Heart left ventricle (tissue), 16 donors: ENCODE results near the gene LIG1. TPM values are rescaled to one million over a fixed set of nuclear protein-coding genes. Genes with fewer than 3 reads are reported as not detected.
"Not testable (repeated sequence)": the region's sequence is repeated elsewhere in the genome, so short reads cannot be mapped to it uniquely, and the experiment has no call there.

Source experiments
- ATAC-seq, 4 donors: fragments of 200-7000 bp; cut with Tn5 transposase; one replicate each; pipeline ENCODE4 v1.9.1; 2020 to 2022; ENCODE audit warnings: moderate library complexity in 4 of 4, mild to moderate bottlenecking in 3 of 4, moderate number of reproducible peaks in 1 of 4
- DNase-seq, 5 donors: peaks; one replicate each; pipeline ENCODE4 v3.0.0-alpha.2; 2020
- H3K27ac ChIP-seq, 12 donors: fragments of 200-600 bp; sonication (generic) in 4 of 12; one replicate each; pipeline versions ENCODE4 v1.5.0 to v1.8.0; 2016 to 2022; ENCODE audit warnings: mild to moderate bottlenecking in 2 of 12
- H3K27me3 ChIP-seq, 9 donors: fragments of 200-600 bp; sonication (generic) in 2 of 9; one replicate each; pipeline versions ENCODE4 v1.5.1 to v1.8.0; 2016 to 2022; ENCODE audit warnings: mild to moderate bottlenecking in 3 of 9
- H3K36me3 ChIP-seq, 9 donors: fragments of 200-600 bp; sonication (generic) in 2 of 9; one replicate each; pipeline versions ENCODE4 v1.5.0 to v1.8.0; 2018 to 2022; ENCODE audit warnings: mild to moderate bottlenecking in 2 of 9
- H3K4me1 ChIP-seq, 12 donors: fragments of 200-600 bp; sonication (generic) in 4 of 12; one replicate each; pipeline versions ENCODE4 v1.5.0 to v1.8.0; 2016 to 2022; ENCODE audit warnings: mild to moderate bottlenecking in 3 of 12
- H3K4me3 ChIP-seq, 12 donors: fragments of 200-600 bp; sonication (generic) in 4 of 12; one replicate each; pipeline versions ENCODE4 v1.5.0 to v1.8.0; 2017 to 2022; ENCODE audit warnings: mild to moderate bottlenecking in 9 of 12, moderate library complexity in 4 of 12
- H3K9me3 ChIP-seq, 12 donors: fragments of 200-600 bp; sonication (generic) in 4 of 12; one replicate each; pipeline versions ENCODE4 v1.5.0 to v1.8.0; 2016 to 2022; ENCODE audit warnings: mild to moderate bottlenecking in 1 of 12
- POLR2A ChIP-seq, 2 donors: fragments of 450-650 bp; IDR thresholded peaks; one replicate each; pipeline ENCODE4 v1.6.1; 2017; ENCODE audit warnings: antibody characterized with exemption in 2 of 2, mild to moderate bottlenecking in 2 of 2, moderate library complexity in 2 of 2
- WGBS, 4 donors: extraction: QIAGEN DNeasy Blood & Tissue Kit in 2 of 4; methylation state at CpG; one replicate each; pipeline versions ENCODE4 v1.1.5 to v1.1.7; 2013 to 2018; 5-methylcytosine and 5-hydroxymethylcytosine counted together
- intact Hi-C, 10 donors: fragments of 100-400 bp; cut with DNase I; formaldehyde crosslinking; loops; one replicate each; pipeline versions ENCODE4 v1.11.1 to v1.14.2; 2022
- polyA plus RNA-seq, 2 donors: library from polyadenylated mRNA; stranded (reverse); fragments of 200-250 nt; gene quantifications; one replicate each; pipeline ENCODE4 v1.2.3, GENCODE V29; 2013
- total RNA-seq, 9 donors: library from RNA; depleted of rRNA in 2 of 9; stranded (reverse); fragments of >200 nt in 2 of 9; fragmentation: NEBNext Ultra II Directional in 3 of 9; extraction: Animal tissue kit (Norgen Biotek cat#: 25700) in 3 of 9; gene quantifications; one replicate each; pipeline versions ENCODE4 v1.1.0 to v1.2.4, GENCODE V29; 2016 to 2023
- TF ChIP-seq, protein P1 (sequence below), 12 donors: fragments of 200-600 bp; sonication (generic) in 4 of 12; IDR thresholded peaks; one replicate each; pipeline versions ENCODE4 v1.5.0 to v1.8.0; 2018 to 2022; ENCODE audit warnings: antibody characterized with exemption in 12 of 12, mild to moderate bottlenecking in 5 of 12
- donor health status: ischemic (EF 13 %, LVEDD 7.1; RV severe dilation, severe dysfunction).
- donor health status: healthy with polysubstance abuse.
- donor health status: DM: no; HTN: yes; CAD: no.
- donor health status: DM: no; HTN: no; CAD: no.
- donor health status: ischemic (EF 25% LVEDD 6.9; RV normal size, moderate dysfunction).
- donor health status: ischemic (EF 25% LVEDD 5.7; RV mildly dilated, moderate dysfunction).
- donor health status: healthy.
- donor health status: DM: yes; HTN: yes; CAD: no.
- donor health status: ischemic (EF 35%, LVEDD 5.7; RV mildly dilated, moderate dysfunction).
- donor health status: nonischemic (EF 11% LVEDD 7.7; RV severe dilation, severe dysfunction).
- donor health status: DM: yes; HTN: yes; CAD: no.
- donor health status: PGD.
- donor health status: ischemic (EF 29% LVEDD 5.4; RV normal size, mild dysfunction).
- donor health status: nonischemic (EF 23%, LVEDD 6.1; RV moderate dilation, normal function).

Gene LIG1
- total and polyA plus RNA-seq, 11 donors = 2.1 to 16.5 (median 4.0) TPM

DNA sequence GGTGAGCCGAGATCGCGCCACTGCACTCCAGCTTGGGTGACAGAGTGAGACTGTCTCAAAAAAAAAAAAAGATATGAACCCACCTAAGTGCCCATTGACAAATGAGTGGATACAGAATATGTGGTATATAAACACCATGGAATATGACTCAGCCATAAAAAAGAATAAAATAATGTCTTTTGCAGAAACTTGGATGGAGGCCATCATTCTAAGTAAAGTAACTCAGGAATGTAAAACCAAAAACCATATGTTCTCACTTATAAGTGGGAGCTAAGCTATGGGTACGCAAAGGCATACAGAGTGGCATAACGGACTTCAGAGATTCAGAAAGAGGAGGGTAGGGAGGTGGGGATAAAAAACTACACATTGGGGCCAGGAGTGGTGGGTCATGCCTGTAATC lies 89.0 kb downstream of the LIG1 start:
- 92 to 94% (median 93%) methylated on average over 5 of the region's 5 CpGs for WGBS, 4 donors
- DNase-seq = no peak
- Histone ChIP-seq H3K4me1 (no peaks in the 10 kb centered on the region), H3K9me3 (no peaks in the 10 kb centered on the region), H3K27ac (no peak overlapping the region), H3K36me3 (peaks cover 0 to 26% (median 13%) of the 10 kb centered on the region in 9 donors), H3K27me3 (no peaks in the 10 kb centered on the region), H3K4me3 (no peak overlapping the region)
- intact Hi-C loops = no loop called here
- no peak for TF ChIP-seq POLR2A (IDR thresholded peaks at IDR 0.05)
- TF ChIP-seq, protein P1, sequence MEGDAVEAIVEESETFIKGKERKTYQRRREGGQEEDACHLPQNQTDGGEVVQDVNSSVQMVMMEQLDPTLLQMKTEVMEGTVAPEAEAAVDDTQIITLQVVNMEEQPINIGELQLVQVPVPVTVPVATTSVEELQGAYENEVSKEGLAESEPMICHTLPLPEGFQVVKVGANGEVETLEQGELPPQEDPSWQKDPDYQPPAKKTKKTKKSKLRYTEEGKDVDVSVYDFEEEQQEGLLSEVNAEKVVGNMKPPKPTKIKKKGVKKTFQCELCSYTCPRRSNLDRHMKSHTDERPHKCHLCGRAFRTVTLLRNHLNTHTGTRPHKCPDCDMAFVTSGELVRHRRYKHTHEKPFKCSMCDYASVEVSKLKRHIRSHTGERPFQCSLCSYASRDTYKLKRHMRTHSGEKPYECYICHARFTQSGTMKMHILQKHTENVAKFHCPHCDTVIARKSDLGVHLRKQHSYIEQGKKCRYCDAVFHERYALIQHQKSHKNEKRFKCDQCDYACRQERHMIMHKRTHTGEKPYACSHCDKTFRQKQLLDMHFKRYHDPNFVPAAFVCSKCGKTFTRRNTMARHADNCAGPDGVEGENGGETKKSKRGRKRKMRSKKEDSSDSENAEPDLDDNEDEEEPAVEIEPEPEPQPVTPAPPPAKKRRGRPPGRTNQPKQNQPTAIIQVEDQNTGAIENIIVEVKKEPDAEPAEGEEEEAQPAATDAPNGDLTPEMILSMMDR (IDR thresholded peaks at IDR 0.05) = no peak
- no peak for ATAC-seq

DNA sequence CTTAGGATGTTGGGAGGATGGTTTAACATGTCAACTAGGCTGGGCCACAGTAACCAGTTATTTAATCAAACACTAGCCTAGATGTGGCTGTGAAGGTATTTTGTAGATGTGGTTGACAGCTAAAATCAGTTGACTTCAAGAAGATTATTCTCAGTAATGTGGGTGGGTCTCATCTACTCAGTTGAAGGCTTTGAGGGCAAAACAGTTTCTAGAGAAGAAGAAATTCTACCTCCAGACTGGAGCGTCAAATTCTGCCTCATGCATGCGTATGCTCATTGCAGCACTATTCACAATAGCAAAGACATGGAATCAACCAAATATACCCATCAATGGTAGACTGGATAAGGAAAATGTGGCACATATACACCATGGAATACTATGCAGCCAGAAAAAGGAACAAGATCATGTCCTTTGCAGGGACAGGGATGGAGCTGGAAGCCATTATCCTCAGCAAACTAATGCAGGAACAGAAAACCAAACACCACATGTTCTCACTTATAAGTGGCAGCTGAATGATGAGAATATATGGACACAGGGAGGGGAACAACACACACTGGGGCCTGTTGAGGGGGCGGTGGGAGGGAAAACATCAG lies 99.9 kb downstream of the LIG1 start:
- H3K4me1 ChIP-seq, H3K4me3 ChIP-seq, H3K27me3 ChIP-seq, DNase-seq, H3K9me3 ChIP-seq, H3K27ac ChIP-seq, ATAC-seq, intact Hi-C loops: not testable (repeated sequence)
- 94 to 100% (median 95%) methylated on average over 3 of the region's 3 CpGs for WGBS, 4 donors
- H3K36me3 ChIP-seq = peaks cover 0 to 56% (median 47%) of the 10 kb centered on the region in 9 donors

DNA sequence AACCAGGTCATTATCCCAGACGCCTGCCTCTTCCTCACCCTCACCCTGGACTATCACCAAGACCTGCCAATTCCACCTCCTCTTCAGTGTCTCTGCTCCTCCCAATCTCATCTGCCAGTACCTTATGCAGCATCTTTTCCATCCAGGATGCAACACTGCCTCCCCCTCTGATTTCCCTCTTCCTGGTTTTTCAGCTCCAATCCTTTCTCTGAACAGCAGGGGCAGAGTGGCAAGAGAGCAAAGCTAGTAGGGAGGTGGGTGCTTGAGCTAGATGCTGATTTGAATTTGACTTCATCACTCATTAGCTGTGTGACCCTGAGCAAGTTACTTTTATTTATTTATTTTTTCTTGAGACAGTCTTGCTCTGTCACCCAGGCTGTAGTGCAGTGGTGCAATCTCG lies 100.7 kb downstream of the LIG1 start:
- intact Hi-C loops = no loop called here
- H3K36me3 ChIP-seq = peaks cover 0 to 56% (median 49%) of the 10 kb centered on the region in 9 donors
- ATAC-seq = no peak

More for the DNA sequence above, 100.7 kb downstream of the LIG1 start:
- TF ChIP-seq, protein P1 (IDR thresholded peaks at IDR 0.05) = no peak
- DNase-seq = no peak
- Histone ChIP-seq H3K27ac (no peak overlapping the region), H3K4me1 (no peaks in the 10 kb centered on the region), H3K4me3 (no peak overlapping the region), H3K9me3 (no peaks in the 10 kb centered on the region), H3K27me3 (no peaks in the 10 kb centered on the region)
- WGBS, 4 donors = 73 to 86% (median 78%) methylated on average over 2 of the region's 2 CpGs

Other genes starting within 250 kb of the LIG1 start
- not detected for gene BSPH1, start 178.2 kb downstream of the LIG1 start, total RNA-seq
- not detected for gene BSPH1, start 178.2 kb downstream of the LIG1 start, polyA plus RNA-seq
- gene ELSPBP1, start 175.7 kb downstream of the LIG1 start, total RNA-seq = not detected
- gene ELSPBP1, start 175.7 kb downstream of the LIG1 start, polyA plus RNA-seq = not detected
- not detected for gene CABP5, start 126.3 kb downstream of the LIG1 start, total RNA-seq
- not detected for gene CABP5, start 126.3 kb downstream of the LIG1 start, polyA plus RNA-seq
- gene PLA2G4C, start 59.5 kb downstream of the LIG1 start, total RNA-seq = 10 to 100 TPM; 16.6 to 71.5 (median 41.6) TPM
- gene PLA2G4C, start 59.5 kb downstream of the LIG1 start, polyA plus RNA-seq = 10 to 100 TPM; 11.0 to 39.0 TPM
- gene ZSWIM9, start 336 bp upstream of the LIG1 start, total RNA-seq = 1 to 10 TPM; 2.2 to 7.7 (median 6.2) TPM
- gene ZSWIM9, start 336 bp upstream of the LIG1 start, polyA plus RNA-seq = 1 to 10 TPM; 5.8 to 7.4 TPM
- 10 to 100 TPM; 18.3 to 49.0 (median 28.8) TPM for gene CARD8, start 85.6 kb upstream of the LIG1 start, total RNA-seq
- gene CARD8, start 85.6 kb upstream of the LIG1 start, polyA plus RNA-seq = 10 to 100 TPM; 22.6 to 23.1 TPM
- 1 to 10 TPM in 1 of 9 donors, under 1 TPM in 6, not detected in 2; 0.16 to 1.5 (median 0.32) TPM for gene ZNF114, start 99.7 kb upstream of the LIG1 start, total RNA-seq
- 1 to 10 TPM in 1 of 2 donors, under 1 TPM in 1; 0.19 to 1.0 TPM for gene ZNF114, start 99.7 kb upstream of the LIG1 start, polyA plus RNA-seq
- gene EMP3, start 155.2 kb upstream of the LIG1 start, total RNA-seq = 100 to 1,000 TPM in 1 of 9 donors, 10 to 100 TPM in 8; 17.7 to 105 (median 57.8) TPM
- 10 to 100 TPM; 60.5 to 91.9 TPM for gene EMP3, start 155.2 kb upstream of the LIG1 start, polyA plus RNA-seq
- 10 to 100 TPM; 28.3 to 96.1 (median 66.2) TPM for gene TMEM143, start 193.6 kb upstream of the LIG1 start, total RNA-seq
- gene TMEM143, start 193.6 kb upstream of the LIG1 start, polyA plus RNA-seq = 10 to 100 TPM; 12.9 to 41.0 TPM
- gene SYNGR4, start 194.0 kb upstream of the LIG1 start, total RNA-seq = not detected
- gene SYNGR4, start 194.0 kb upstream of the LIG1 start, polyA plus RNA-seq = not detected
- gene KDELR1, start 221.2 kb upstream of the LIG1 start, total RNA-seq = 100 to 1,000 TPM in 1 of 9 donors, 10 to 100 TPM in 8; 64.5 to 109 (median 79.1) TPM
- 100 to 1,000 TPM in 1 of 2 donors, 10 to 100 TPM in 1; 60.0 to 113 TPM for gene KDELR1, start 221.2 kb upstream of the LIG1 start, polyA plus RNA-seq
- 1 to 10 TPM in 1 of 9 donors, under 1 TPM in 8; 0.14 to 1.6 (median 0.19) TPM for gene GRIN2D, start 223.3 kb upstream of the LIG1 start, total RNA-seq
- under 1 TPM; 0.15 to 0.25 TPM for gene GRIN2D, start 223.3 kb upstream of the LIG1 start, polyA plus RNA-seq